ENCODE data around the gene FBXW8.

The FBXW8 gene

DNA sequence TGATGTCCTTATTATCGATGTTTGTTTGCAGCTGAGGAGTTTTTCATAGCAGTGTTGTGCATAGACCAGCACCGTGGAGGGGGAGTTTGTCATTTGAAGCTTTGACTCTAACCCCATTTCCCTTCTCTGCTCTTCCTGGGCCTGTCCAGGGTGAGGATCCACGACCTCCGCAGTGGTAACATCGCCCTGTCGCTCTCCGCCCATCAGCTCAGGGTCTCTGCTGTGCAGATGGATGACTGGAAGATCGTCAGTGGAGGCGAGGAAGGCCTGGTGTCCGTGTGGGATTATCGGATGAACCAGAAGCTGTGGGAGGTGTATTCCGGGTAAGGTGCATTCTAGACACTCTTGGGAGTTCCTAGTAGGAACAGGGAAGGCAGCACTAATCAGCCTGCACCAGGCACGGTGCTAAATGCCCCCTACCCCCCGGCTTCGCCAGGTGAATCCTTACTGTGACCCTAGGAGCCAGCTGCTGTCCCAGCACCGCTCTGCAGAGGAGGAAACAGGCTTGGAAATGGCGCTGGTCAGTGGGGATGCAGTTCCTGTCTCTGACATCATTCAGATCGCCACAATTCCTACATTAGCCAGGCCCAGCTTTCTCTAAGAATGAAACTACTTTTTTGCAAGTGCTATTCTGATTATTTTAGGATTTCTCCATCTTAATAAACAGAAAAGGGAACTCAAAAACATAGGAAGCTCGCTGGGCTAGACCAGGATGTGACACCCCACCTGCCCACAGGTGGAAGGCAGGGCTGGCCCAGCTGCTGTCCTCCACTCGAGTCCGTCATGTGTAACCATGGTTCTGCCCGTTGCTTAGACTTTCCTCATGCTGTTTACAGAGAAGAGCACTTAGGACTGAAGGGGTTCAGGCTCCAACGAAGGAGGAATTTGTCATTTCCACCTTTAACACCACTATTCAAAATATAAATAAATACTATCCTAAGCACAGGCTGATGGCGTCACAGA is 113.5 kb downstream of the FBXW8 start:
- TF ChIP-seq, protein P1, sequence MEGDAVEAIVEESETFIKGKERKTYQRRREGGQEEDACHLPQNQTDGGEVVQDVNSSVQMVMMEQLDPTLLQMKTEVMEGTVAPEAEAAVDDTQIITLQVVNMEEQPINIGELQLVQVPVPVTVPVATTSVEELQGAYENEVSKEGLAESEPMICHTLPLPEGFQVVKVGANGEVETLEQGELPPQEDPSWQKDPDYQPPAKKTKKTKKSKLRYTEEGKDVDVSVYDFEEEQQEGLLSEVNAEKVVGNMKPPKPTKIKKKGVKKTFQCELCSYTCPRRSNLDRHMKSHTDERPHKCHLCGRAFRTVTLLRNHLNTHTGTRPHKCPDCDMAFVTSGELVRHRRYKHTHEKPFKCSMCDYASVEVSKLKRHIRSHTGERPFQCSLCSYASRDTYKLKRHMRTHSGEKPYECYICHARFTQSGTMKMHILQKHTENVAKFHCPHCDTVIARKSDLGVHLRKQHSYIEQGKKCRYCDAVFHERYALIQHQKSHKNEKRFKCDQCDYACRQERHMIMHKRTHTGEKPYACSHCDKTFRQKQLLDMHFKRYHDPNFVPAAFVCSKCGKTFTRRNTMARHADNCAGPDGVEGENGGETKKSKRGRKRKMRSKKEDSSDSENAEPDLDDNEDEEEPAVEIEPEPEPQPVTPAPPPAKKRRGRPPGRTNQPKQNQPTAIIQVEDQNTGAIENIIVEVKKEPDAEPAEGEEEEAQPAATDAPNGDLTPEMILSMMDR (IDR thresholded peaks at IDR 0.05), result no peak
- no peak overlapping the region for H3K4me3 ChIP-seq
- H3K27ac ChIP-seq, result no peak overlapping the region
- peak; percentile 35 for DNase-seq (ENCODE audit: low spot score)

DNA sequence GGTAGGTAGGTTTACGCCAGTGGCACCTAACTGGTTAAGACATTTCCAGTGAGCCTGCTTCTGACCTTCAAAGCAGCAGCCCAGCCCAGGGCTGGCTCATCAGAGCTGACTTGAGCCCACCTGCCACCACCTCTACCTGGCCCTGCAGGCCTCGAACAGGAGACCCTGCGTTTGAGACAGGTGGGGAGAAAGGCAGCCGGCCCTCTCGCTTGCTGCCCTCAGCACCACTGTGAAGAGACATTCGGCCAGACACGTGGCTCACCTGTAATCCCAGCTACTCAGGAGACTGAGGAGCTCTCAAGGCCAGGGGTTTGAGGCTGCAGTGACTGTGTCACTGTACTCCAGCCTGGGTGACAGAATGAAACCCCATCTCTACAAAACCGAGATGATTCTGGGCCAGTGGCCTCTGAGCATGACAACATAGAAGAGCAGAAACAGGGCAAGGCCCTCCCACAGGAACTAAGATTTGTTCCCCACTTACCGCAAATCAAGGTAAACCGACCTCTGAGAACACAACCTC is 114.3 kb downstream of the FBXW8 start:
- H3K27ac ChIP-seq, result no peak overlapping the region

DNA sequence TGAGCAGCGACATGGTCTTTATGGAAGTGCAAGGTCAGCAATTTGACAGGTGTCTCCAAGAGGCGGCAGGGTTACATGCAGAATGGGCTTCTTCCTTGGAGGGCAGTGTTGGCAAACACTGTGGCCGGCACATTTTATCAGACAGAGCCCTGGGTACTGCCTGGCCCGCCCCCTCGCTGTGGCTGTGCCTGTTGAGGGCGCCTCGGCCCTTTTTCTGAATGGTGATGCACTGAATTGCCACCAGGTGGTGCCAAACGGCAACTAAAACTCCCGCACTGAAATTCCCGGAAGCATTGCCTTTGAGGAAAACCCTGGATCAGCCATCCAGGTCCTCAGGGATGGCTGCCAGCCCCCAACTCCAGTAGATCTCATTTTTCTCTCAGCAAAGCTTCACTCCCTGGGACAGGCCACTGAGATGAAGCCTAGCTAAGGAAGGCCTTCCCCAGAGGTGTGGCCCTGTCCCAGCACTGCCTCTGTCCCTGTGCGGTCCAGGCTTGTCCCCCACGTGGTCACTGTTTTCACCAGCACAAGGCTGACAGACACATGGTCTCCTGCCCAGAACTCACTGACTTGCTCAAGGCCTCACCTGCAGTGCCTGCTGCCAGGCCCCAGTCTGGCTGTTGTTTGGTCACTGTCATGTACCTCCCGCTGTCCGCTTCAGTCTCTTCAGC is 114.9 kb downstream of the FBXW8 start:
- no peak overlapping the region for H3K27ac ChIP-seq
- peak; percentile 79 for DNase-seq (ENCODE audit: low spot score)
- TF ChIP-seq, protein P1 (IDR thresholded peaks at IDR 0.05), result peak; percentile 82
- H3K4me3 ChIP-seq, result no peak overlapping the region

More for the DNA sequence above, 114.3 kb downstream of the FBXW8 start:
- H3K4me3 ChIP-seq, result no peak overlapping the region
- peak; percentile 49 for DNase-seq (ENCODE audit: low spot score)
- TF ChIP-seq, protein P1 (IDR thresholded peaks at IDR 0.05), result no peak

DNA sequence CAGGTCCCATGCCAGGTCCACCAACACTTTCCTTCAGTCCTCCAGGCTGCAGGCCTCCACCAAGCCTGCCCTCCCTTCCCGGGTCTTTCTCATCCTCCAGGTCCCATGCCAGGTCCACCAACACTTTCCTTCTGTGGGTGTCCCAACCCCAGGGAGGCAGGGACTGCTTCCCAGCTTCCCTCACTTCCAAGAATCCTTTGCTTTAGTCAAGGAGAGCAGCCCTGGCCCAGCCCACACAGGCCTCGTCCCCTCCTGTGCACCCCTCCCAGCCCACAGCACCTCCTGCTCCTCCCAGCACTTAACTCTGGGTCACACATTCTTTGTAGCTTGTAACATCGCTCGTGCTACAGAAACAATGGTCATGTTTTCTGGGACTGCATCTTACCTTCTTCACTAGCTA is 115.6 kb downstream of the FBXW8 start:
- H3K27ac ChIP-seq, result no peak overlapping the region
- peak; percentile 57 for DNase-seq (ENCODE audit: low spot score)
- H3K4me3 ChIP-seq, result no peak overlapping the region
- TF ChIP-seq, protein P1 (IDR thresholded peaks at IDR 0.05), result no peak

DNA sequence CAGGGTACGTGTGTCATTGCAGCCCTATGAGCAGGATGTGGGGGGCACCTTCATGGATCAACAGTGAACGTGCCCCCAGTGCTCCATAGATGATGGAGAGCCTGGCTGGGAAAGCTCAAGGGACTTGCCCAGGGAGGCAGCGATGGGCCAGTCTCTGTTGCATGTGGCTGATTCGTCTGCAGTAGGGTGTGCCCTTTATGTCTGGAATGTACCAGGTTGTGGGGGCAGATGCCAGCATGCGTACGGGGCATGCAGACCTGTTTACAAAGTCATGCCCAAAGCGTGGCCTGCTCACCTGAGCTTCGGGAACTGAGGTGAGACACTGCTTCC is 116.1 kb downstream of the FBXW8 start:
- Histone ChIP-seq H3K4me3 (no peak overlapping the region), H3K27ac (no peak overlapping the region)
- DNase-seq (ENCODE audit: low spot score), result no peak
- TF ChIP-seq, protein P1 (IDR thresholded peaks at IDR 0.05), result no peak

DNA sequence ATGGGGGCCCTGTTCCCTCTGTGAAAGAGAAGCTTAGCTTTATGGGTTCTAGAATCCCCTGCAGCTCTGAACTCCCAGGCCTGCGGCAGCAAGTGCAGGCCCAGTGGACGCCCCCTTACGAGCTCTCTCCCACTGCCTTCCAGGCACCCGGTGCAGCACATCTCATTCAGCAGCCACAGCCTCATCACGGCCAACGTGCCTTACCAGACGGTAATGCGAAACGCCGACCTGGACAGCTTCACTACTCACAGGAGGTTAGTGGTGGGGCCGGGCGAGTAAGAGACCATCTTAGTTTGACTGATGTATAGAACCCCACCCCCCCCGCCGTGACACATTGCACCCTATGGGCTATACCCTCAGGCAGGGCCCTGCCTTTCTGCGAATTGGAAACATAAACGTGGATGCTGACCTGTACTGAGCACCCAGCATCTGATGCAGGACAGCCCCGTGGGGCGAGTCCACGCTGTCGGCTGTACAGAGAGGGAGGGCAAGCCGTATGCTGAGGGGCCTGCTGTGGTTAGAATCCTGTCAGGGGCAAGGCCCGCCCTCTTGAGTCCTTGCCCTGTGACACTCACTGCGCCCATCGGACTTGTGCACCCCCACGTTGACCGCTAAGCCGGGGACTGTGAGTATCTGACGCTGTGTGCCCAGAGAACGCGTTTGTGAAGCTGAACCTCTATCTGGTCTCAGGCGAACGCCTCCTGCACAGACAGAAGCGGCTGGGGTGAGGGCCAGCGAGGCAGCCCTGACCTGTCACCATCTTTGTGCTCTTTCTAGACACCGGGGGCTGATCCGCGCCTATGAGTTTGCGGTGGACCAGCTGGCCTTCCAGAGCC is 116.7 kb downstream of the FBXW8 start:
- peak; percentile 68 for DNase-seq (ENCODE audit: low spot score)
- TF ChIP-seq, protein P1 (IDR thresholded peaks at IDR 0.05), result no peak
- Histone ChIP-seq H3K27ac (no peak overlapping the region), H3K4me3 (no peak overlapping the region)

Data from coronary artery (tissue), 2 donors.